ENCODE measurements around the gene PCCA. TPM values are rescaled to one million over a fixed set of nuclear protein-coding genes. Genes with fewer than 3 reads are reported as not detected.
"Not testable (repeated sequence)": the region's sequence is repeated elsewhere in the genome, so short reads cannot be mapped to it uniquely, and the experiment has no call there.

Gene PCCA
- total and polyA plus RNA-seq, 8 donors: 31.4 to 140 (median 77.0) TPM

DNA sequence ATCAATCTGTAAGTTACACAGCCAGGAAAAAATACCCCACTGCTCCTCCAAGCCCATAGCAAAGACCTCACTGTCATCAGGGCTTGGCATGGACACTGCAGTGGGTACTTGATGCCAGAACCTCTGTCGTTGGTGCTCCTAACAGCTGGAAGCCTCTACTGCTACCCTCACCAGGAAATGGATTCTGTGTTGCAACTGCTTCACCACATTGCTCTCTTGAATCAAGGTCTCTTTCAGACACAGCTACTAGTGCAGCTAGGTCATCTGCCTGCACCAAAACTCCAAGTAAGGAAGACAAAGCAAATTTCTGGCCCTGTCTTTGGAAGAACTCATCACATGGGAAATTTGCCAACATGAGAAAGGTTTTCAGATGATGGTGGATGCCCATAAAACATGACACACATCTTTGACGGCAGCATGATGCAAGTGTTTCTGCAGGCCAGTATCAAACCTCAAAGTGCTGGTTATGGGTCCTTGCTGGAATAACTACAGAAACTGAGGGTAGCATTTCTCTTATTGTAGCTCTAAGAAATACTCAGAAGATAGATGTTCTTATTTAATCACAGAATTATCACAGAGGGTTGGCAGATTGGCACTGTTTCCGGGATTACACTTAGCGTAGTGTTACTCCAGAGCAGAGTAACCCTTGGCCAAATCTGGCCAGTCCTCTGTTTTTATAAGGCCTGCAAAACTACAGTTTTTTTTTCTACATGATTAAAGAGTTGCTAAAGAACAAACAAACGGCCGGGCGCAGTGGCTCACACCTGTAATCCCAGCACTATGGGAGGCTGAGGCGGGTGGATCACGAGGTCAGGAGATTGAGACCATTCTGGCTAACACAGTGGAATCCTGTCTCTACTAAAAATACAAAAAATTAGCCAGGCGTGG, 12.9 kb upstream of the PCCA start:
- no peaks in the 10 kb centered on the region for H3K9me3 ChIP-seq
- H3K27ac ChIP-seq: no peak overlapping the region
- H3K4me1 ChIP-seq: no peaks in the 10 kb centered on the region
- H3K36me3 ChIP-seq: no peaks in the 10 kb centered on the region
- DNase-seq: no peak
- H3K27me3 ChIP-seq: no peaks in the 10 kb centered on the region
- TF ChIP-seq EP300 (IDR thresholded peaks at IDR 0.05): no peak
- no peak for TF ChIP-seq POLR2A (IDR thresholded peaks at IDR 0.05)
- TF ChIP-seq, protein P1, sequence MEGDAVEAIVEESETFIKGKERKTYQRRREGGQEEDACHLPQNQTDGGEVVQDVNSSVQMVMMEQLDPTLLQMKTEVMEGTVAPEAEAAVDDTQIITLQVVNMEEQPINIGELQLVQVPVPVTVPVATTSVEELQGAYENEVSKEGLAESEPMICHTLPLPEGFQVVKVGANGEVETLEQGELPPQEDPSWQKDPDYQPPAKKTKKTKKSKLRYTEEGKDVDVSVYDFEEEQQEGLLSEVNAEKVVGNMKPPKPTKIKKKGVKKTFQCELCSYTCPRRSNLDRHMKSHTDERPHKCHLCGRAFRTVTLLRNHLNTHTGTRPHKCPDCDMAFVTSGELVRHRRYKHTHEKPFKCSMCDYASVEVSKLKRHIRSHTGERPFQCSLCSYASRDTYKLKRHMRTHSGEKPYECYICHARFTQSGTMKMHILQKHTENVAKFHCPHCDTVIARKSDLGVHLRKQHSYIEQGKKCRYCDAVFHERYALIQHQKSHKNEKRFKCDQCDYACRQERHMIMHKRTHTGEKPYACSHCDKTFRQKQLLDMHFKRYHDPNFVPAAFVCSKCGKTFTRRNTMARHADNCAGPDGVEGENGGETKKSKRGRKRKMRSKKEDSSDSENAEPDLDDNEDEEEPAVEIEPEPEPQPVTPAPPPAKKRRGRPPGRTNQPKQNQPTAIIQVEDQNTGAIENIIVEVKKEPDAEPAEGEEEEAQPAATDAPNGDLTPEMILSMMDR (IDR thresholded peaks at IDR 0.05): no peak
- no peak for TF ChIP-seq POLR2AphosphoS5 (IDR thresholded peaks at IDR 0.05)
- intact Hi-C loops (cut with DNase I; ENCODE audit: low total_unique reads): no loop called here
- H3K4me3 ChIP-seq: no peak overlapping the region
- 57 to 73% (median 66%) methylated on average over 10 of the region's 10 CpGs for WGBS, 5 donors

DNA sequence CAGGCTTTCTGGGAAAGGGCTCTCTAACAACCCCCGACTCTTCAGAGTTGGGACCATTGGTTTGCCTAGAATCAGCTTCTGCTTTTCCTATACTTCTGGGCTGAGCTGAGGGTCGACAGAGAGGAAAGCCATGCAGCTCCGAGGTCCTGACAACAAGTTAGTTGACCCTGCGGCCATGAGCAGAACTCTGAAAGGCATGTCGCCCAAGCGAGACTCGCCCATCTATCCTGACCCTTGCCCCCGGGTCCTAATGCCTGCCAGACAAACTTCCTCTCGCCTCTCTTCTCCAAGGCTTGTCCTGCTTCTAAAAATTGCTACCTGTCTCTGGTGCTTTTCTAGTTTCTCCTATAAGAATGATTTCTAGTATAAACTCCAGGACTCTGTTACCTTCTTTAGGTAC, 9.9 kb upstream of the PCCA start:
- H3K27ac ChIP-seq; H3K27me3 ChIP-seq; H3K36me3 ChIP-seq; H3K4me3 ChIP-seq; intact Hi-C loops (cut with DNase I; ENCODE audit: low total_unique reads); H3K9me3 ChIP-seq; H3K4me1 ChIP-seq; DNase-seq: not testable (repeated sequence)
- WGBS, 5 donors: 88 to 93% (median 90%) methylated on average over 9 of the region's 9 CpGs

DNA sequence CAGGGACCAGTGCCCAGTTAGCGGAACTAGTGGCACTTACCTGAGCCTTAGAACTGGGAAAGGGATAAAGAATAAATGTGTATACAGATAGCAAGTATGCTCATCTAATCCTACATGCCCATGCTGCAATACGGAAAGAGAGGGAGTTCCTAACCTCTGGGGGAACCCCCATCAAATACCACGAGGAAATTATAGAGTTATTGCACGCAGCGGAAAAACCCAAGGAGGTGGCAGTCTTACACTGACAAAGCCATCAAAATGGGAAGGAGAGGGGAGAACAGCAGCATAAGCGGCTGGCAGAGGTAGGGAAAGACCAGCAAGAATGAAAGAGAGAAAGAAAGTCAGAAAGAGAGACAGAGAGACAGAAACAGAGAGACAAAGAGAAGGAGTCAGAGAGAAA, 5.5 kb upstream of the PCCA start:
- H3K36me3 ChIP-seq; H3K9me3 ChIP-seq; H3K27me3 ChIP-seq; H3K27ac ChIP-seq; DNase-seq; intact Hi-C loops (cut with DNase I; ENCODE audit: low total_unique reads); H3K4me3 ChIP-seq: not testable (repeated sequence)
- 77 to 90% (median 83%) methylated on average over 6 of the region's 6 CpGs for WGBS, 5 donors
- peaks cover 5 to 23% (median 19%) of the 10 kb centered on the region in 4 donors for H3K4me1 ChIP-seq

DNA sequence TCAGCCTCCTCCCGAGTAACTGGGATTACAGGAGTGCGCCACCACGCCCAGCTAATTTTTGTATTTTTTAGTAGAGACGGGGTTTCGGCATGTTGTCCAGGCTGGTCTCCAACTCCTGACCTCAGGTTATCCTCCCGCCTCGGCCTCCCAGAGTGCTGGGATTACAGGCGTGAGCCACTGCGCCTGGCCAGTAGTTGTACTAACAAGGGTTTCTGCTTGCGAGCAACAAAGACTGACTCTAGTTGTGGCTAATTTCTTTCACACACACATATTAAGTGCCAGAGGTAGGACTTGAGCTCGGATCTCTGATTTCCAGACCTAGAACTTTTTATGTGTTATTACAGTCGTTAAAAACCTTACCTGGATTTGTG, 635 bp upstream of the PCCA start:
- H3K9me3 ChIP-seq: no peaks in the 10 kb centered on the region
- peak overlapping the region; percentile 35 to 92 (median 88) for H3K27ac ChIP-seq
- H3K36me3 ChIP-seq: peaks cover 0 to 9% (median 0%) of the 10 kb centered on the region in 4 donors
- intact Hi-C loops (cut with DNase I; ENCODE audit: low total_unique reads): no loop called here
- no peaks in the 10 kb centered on the region for H3K27me3 ChIP-seq
- 23 to 38% (median 33%) methylated on average over 12 of the region's 12 CpGs for WGBS, 5 donors
- H3K4me3 ChIP-seq: peak overlapping the region; percentile 77 to 94 (median 79)
- no peak for DNase-seq
- H3K4me1 ChIP-seq: peaks cover 16 to 57% (median 47%) of the 10 kb centered on the region in 4 donors
- TF ChIP-seq POLR2A (IDR thresholded peaks at IDR 0.05): no peak
- TF ChIP-seq POLR2AphosphoS5 (IDR thresholded peaks at IDR 0.05): no peak
- TF ChIP-seq, protein P1 (IDR thresholded peaks at IDR 0.05): no peak
- no peak for TF ChIP-seq EP300 (IDR thresholded peaks at IDR 0.05)

DNA sequence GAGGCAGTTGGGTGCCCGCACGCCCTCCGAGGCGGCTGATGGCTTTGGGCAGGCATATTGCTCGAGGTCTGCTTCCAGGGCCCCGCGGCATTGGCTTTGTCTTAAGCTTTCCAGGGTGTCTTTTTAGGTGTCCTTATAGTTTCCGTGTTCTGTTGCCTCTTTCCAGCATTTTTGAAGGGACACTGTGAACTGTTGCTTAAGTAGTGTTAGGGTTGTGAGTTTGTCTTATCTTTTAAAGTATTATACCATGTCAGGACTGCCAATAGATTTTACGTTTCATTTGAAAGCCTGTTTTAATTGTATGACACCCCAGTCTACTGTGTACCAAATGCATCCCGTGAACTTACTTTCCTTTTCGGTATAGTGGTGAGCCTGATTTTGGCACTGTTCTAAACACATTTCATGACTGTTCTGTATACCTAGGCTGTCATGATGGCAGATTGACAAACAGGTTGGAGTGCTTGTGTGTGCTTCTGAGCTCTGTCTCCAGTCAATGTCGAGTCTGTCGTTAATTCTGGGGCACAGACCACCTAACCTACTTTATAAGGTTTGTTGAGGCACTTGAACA, 656 bp downstream of the PCCA start:
- DNase-seq: peak in 1 of 2 donors; percentile 51
- 1 to 2% (median 1%) methylated on average over 8 to 13 of the region's 13 CpGs for WGBS, 5 donors
- Histone ChIP-seq H3K4me1 (peaks cover 16 to 57% (median 45%) of the 10 kb centered on the region in 4 donors), H3K27ac (peak overlapping the region; percentile 86 to 92 (median 91)), H3K9me3 (no peaks in the 10 kb centered on the region), H3K36me3 (peaks cover 0 to 9% (median 0%) of the 10 kb centered on the region in 4 donors), H3K4me3 (peak overlapping the region; percentile 77 to 94 (median 79)), H3K27me3 (no peaks in the 10 kb centered on the region)
- no peak for TF ChIP-seq POLR2AphosphoS5 (IDR thresholded peaks at IDR 0.05)
- TF ChIP-seq, protein P1 (IDR thresholded peaks at IDR 0.05): no peak
- intact Hi-C loops (cut with DNase I; ENCODE audit: low total_unique reads): no loop called here
